ENCODE measurements around the gene COPG2.
A peak's percentile ranks its signal among the peaks of the same experiment; 100 is the strongest.

COPG2 gene

DNA sequence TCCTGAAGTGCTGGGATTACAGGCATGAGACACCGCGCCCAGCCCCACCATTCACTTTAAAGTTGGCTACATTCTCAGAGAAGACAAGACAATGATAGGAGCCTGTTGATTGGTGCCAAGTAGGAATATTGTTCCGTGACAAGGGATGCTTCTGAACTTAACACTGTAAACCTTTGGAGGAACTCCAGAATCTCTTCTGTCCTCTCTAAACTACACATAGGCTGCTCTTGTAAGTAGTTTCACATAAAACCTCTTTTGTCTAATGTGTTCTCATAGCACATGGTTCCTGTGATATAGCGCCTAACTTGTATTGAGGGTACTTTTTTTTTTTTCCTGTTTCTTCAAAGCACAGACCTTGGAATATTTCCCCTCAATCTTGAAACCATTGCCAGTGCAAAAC is 3.6 kb upstream of the COPG2 start:
- no peak overlapping the region for H3K4me3 ChIP-seq (ENCODE audit: low read depth, low read length)
- TF ChIP-seq, protein P1, sequence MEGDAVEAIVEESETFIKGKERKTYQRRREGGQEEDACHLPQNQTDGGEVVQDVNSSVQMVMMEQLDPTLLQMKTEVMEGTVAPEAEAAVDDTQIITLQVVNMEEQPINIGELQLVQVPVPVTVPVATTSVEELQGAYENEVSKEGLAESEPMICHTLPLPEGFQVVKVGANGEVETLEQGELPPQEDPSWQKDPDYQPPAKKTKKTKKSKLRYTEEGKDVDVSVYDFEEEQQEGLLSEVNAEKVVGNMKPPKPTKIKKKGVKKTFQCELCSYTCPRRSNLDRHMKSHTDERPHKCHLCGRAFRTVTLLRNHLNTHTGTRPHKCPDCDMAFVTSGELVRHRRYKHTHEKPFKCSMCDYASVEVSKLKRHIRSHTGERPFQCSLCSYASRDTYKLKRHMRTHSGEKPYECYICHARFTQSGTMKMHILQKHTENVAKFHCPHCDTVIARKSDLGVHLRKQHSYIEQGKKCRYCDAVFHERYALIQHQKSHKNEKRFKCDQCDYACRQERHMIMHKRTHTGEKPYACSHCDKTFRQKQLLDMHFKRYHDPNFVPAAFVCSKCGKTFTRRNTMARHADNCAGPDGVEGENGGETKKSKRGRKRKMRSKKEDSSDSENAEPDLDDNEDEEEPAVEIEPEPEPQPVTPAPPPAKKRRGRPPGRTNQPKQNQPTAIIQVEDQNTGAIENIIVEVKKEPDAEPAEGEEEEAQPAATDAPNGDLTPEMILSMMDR (IDR thresholded peaks at IDR 0.05; ENCODE audit: low read depth, low read length), result no peak

DNA sequence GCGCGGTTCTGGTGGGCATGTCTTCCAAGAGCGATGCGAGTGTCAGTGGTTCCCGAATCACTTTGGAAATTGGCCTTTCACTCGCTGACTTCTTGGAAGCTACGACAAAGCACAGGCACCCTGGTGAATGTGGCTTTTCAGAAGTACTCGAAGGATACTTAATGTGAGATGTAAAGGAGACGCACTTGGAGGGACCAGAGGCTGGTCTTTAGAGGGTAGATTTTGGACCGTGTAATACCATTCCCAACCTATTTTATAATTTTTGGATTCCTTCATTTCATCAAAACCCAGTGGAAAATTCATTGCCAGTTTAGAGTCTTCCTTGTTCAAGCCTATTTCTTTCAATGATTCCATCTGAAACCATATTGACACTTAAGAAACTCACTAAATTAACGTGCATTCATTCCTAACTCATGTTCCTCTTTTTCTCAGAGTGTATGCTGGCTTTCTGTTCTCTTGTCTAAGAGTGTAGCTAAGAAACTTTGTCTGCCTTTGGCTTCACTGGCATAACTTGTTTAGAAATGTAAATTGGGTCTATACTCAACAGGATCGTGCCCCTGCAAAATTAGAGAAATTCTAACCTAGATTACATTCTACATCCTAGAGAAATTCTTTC is 645 bp upstream of the COPG2 start:
- peak overlapping the region; percentile 82 for H3K4me3 ChIP-seq (ENCODE audit: low read depth, low read length)
- TF ChIP-seq, protein P1 (IDR thresholded peaks at IDR 0.05; ENCODE audit: low read depth, low read length), result no peak

DNA sequence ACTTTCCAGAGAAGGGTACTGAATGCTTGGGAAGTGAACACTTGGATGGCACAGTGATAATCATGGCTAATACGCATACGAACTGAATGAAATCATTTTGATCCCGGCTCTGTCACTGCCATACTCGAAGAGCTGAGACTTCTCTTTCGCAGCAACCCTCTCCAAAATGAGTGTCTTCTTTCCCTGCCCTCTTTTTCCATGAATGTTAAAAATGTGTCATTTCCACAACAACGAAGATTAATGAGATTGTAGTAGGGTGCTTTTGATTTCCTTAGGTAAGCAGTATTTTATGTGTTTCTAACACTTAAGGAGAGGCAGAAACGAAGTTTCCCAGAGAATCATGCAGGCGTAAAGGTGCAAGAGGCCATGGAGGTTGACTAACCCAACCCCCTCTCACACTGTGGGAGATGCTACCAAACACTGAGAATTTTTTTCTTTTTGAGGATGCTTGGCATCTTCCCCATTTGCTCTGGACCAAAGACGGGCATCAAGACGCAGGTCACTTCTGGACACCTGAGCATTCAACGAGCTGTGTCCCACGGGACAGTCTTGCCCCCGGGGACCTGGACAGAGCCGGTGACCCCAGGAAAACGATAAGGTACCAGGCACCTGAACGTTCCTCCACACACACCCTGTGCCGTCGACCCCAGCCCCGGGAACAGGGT is 823 bp downstream of the COPG2 start:
- peak overlapping the region; percentile 82 for H3K4me3 ChIP-seq (ENCODE audit: low read depth, low read length)
- TF ChIP-seq, protein P1 (IDR thresholded peaks at IDR 0.05; ENCODE audit: low read depth, low read length), result no peak

DNA sequence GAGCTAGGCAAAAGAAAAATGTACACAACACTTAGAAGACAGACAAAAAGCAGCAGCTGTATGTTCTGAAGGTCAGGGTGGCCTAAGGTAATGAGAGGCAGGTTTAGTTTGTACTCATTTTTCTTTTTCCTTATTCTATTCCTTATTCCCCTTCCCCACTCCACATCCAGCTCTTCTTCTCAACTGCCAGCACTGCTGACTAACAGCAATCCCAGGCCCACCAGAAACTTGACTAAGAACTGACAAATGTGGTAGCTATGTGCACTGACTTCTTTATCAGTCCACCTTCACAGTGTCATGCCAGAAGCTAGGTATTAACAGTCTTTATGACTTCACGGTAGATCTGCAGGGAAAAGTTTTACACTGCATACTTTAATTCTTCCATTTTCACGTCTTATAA is 6.1 kb downstream of the COPG2 start:
- TF ChIP-seq, protein P1 (IDR thresholded peaks at IDR 0.05; ENCODE audit: low read depth, low read length), result no peak
- no peak overlapping the region for H3K4me3 ChIP-seq (ENCODE audit: low read depth, low read length)

DNA sequence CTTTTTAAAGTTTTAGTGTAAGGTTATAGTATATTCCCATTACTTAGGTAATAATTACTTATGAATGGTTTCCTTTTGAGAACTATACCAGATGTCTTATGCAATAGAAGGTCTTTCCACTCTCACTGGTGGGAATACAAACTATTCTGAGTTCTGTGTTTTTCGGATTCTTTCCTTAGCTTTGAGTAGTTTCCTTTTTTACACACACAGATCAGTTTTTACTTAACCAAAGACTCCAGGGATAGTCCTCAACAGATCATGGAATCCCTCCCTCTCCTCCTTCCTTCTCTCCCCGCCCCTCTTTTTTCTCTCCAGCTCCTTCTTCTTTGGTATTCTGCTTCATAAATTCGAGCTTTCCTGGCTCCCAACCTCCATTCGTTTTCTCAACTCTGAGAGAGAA is 13.3 kb downstream of the COPG2 start:
- no peak overlapping the region for H3K4me3 ChIP-seq (ENCODE audit: low read depth, low read length)
- TF ChIP-seq, protein P1 (IDR thresholded peaks at IDR 0.05; ENCODE audit: low read depth, low read length), result no peak

DNA sequence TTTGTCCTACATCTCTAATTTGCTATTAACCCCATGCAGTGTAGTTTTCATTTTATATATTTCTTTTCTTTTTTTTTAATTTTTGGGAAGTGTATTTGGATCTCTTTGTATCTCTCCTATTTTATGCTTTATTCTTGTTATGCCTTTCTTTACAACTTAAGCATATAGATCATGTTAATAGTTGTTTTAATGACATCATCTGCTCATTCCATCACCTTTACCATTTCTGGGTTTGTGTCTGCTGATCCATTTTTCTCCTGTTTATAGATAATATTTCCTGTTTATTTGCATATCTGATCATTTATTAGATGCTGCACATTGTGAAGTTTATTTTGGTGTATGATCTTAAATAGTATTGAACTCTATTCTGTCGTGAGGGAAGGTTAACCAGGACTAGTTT is 13.7 kb downstream of the COPG2 start:
- TF ChIP-seq, protein P1 (IDR thresholded peaks at IDR 0.05; ENCODE audit: low read depth, low read length), result no peak
- H3K4me3 ChIP-seq (ENCODE audit: low read depth, low read length), result no peak overlapping the region

DNA sequence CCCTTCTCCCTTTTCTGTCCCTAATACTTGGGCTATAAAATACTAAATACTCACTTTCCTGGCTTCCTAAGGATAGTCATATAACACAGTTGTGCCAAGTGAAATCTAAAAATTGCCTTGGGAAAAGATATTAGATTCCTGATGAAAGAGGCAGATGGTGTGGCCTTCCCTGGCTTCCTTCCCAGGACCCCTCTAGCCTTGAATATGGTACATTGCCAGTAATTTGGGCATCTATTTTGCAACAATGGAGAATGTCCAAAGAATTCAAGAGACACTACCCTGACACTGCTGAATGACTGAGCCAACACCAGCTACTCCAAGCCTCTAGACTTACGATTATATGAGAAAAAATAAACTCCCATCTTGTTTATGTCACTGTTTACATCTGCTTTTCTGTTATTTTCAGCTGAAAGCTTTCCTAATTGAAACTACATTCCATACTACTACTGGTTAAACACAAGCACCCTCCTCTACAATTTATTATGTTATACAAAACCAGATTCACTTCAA is 17.9 kb downstream of the COPG2 start:
- TF ChIP-seq, protein P1 (IDR thresholded peaks at IDR 0.05; ENCODE audit: low read depth, low read length), result no peak
- no peak overlapping the region for H3K4me3 ChIP-seq (ENCODE audit: low read depth, low read length)

All from WI38 (cell line).